HG02973 (cell line): ENCODE results near the gene PDIA2.
"Not testable (repeated sequence)": the region's sequence is repeated elsewhere in the genome, so short reads cannot be mapped to it uniquely, and the experiment has no call there.

Experiments used
- ATAC-seq: cut with Tn5 transposase; IDR thresholded peaks from one replicate; pipeline ENCODE4 v1.9.1; 2021; ENCODE audit warnings: moderate library complexity; ENCODE audit not compliant: unreplicated experiment

Gene PDIA2

DNA sequence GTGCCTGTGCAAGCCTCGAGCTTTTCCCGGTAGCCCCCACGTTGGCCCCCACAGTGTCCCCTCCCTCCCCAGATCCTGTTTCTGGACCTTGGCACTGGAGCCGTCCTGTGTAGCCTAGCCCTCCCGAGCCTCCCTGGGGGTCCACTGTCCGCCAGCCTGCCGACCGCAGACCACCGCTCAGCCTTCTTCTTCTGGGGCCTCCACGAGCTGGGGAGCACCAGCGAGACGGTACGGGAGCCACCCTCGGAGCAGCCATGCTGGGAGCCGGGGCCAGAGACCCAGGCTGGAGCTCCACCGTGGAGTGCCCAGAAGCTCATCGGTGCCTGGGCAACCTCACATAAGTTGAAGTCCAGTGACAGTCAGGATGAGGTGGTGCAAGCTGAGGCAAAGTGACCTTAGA is 19.0 kb upstream of the PDIA2 start:
- ATAC-seq, result no peak

GRCh38 chr16:264440-264951 is 18.5 kb upstream of the PDIA2 start:
- ATAC-seq, result no peak

DNA sequence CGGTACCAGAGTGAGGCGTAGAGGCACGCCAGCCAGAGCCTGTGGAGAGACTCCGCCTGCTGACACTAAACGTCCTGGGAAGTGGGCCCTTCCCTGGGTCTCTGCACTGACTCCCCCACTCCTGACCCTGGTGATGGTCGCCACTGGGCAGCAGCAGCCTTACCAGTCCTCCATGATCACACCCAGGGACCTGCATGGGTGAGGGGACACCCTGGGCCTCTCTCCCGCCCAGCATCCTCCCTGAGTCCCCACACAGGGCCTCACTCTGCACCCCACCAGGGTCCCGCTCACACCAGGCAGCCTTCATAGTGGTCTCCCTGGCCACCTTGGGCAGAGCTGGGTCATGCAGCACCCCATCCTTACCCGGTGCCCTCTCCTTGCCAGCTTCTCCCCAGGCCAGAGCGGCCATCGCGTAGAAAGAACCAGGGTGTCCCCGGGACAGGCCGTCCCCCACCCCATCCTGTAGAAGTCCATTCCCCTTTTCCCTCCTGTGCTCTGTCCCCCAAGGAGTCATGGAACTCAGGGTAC is 17.9 kb upstream of the PDIA2 start:
- ATAC-seq, result no peak

GRCh38 chr16:265711-266110 is 17.3 kb upstream of the PDIA2 start:
- ATAC-seq, result no peak

DNA sequence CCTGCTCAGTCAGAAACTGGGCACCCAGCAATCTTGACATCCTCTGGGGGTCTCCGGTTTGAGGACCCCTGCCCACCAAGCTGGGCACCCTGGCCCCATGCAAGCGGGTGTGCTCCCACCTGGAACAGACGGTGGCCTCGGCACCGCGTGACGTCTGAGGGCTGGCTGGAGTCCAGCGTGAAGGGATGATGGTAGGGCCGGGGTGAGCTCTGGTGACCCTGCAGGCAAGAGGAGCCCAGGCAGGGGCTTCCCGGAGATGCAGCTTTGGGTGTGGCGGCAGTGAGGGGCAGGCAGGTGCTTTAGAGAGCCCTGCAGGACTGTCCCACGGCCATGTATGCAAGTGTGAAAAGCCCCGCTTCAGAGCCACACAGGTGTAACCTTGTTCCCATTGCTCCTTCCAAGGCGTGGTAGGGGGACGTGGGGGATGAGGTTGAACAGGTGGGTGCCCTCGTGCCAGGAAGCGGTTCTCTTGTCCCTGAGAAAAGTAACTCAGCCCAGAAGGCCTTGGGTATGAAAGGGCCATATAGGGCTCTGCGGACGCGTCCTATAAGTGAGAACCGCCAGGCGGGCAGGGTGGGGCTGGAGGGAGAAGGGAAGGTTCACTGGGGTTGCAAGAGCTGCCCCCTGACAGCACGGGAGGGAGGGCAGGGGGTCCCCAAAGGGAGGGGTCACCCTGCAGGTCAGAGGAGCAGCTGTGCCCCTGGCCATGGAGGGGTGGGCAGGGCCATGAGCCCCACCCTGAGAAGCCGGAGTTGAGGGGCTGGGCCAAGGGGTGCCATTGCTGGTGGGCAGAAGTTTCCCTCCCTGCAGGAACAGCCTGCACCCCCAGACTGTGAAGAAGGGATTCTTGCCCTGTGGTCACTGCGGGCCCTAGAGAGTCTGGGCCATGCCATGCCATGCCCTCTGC is 16.5 kb upstream of the PDIA2 start:
- no peak for ATAC-seq

GRCh38 chr16:267562-267961 is 15.4 kb upstream of the PDIA2 start:
- ATAC-seq, result not testable (repeated sequence)

- no peak for ATAC-seq
Observed at GRCh38 chr16:268141-269053, 14.6 kb upstream of the PDIA2 start.

GRCh38 chr16:269061-269796 is 13.7 kb upstream of the PDIA2 start:
- no peak for ATAC-seq

GRCh38 chr16:270381-271255 is 12.3 kb upstream of the PDIA2 start:
- no peak for ATAC-seq

- no peak for ATAC-seq
Observed at GRCh38 chr16:272633-273546, 10.1 kb upstream of the PDIA2 start.

- no peak for ATAC-seq
Observed at GRCh38 chr16:273547-274421, 9.2 kb upstream of the PDIA2 start.

- ATAC-seq, result no peak
Observed at GRCh38 chr16:275041-275641, 7.8 kb upstream of the PDIA2 start.

GRCh38 chr16:275786-276232 is 7.2 kb upstream of the PDIA2 start, which contains the start of gene RGS11:
RGS11 (minus strand) TSS chr16:275944; CDS start chr16:275911, 33 bp downstream.
- ATAC-seq, result no peak

DNA sequence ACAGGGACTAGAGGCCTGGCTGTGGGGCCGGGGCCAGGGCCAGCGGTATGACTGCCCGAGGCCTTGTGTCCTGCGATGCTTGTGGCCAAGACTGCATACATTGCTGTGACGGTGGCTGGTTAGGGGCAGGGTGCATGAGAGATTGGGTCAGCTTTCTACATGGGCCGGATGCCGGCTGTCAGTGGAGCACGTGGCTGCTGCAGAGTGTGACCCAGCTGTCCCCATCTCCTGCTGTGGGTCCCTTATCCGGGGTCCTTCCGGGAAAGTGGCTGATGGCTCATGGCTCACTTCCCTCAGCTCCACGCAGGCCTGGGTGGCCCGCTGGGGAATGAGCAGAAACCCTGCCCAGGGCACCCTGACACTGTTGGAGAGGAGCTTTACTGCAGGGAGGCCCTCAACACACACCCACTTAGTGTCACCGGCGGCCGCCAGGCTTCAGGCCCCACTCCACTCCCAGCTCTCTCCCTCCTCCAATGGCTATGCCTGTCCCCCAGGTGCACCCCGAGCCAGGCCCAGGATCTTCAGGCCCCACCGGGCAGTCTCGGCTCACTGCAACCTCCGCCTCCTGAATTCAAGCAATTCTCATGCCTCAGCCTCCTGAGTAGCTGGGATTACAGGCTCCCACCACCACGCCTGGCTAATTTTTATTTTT is 6.4 kb upstream of the PDIA2 start:
- ATAC-seq, result no peak

- ATAC-seq, result no peak
Observed at GRCh38 chr16:278863-279366, 4.0 kb upstream of the PDIA2 start.

DNA sequence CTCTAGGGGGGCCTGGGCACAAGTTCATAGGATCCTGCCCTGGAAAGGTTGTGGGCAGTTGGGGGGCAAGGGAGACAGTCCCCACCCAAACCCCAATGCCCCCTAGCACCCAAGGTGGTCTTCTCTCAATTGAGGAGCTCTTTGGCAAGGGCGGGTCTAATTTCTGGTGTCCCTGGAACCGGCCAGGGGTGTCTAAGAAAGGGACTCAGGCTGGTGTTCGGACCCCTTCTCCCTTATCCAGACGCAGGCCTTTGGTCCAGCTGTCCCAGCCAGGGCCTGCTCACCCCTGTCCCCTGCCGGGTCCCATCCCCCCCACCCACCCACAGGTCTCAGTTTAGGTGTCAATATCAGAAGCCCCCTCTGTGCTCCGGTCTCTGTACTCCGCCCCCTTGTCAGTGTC is 3.4 kb upstream of the PDIA2 start:
- no peak for ATAC-seq
